ENCODE measurements around the gene GEN1. TPM values are rescaled to one million over a fixed set of nuclear protein-coding genes. Genes with fewer than 3 reads are reported as not detected.

The GEN1 gene
- total and polyA plus RNA-seq, 2 of the 13 experiments (the other 11 are each of a cell fraction or from before 2014, with no cell fraction given): 9.9 to 27.1 TPM

- TF ChIP-seq, protein P1, sequence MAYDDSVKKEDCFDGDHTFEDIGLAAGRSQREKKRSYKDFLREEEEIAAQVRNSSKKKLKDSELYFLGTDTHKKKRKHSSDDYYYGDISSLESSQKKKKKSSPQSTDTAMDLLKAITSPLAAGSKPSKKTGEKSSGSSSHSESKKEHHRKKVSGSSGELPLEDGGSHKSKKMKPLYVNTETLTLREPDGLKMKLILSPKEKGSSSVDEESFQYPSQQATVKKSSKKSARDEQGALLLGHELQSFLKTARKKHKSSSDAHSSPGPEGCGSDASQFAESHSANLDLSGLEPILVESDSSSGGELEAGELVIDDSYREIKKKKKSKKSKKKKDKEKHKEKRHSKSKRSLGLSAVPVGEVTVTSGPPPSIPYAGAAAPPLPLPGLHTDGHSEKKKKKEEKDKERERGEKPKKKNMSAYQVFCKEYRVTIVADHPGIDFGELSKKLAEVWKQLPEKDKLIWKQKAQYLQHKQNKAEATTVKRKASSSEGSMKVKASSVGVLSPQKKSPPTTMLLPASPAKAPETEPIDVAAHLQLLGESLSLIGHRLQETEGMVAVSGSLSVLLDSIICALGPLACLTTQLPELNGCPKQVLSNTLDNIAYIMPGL (CRISPR knock-in tag; IDR thresholded peaks at IDR 0.05; ENCODE audit: borderline replicate concordance in 1 of 2, low read depth in 1 of 2): peak; percentile 87 to 96
- peak; percentile 33; the same call in 1 of the 2 replicates for TF ChIP-seq MTA1 (CRISPR knock-in tag; IDR thresholded peaks at IDR 0.05; ENCODE audit: borderline replicate concordance)
- no peak for TF ChIP-seq ZBTB7B (CRISPR knock-in tag; IDR thresholded peaks at IDR 0.05)
- TF ChIP-seq ERF (CRISPR knock-in tag; IDR thresholded peaks at IDR 0.05): peak; percentile 51; the same call in 1 of the 2 replicates
- no peak for TF ChIP-seq HIC2 (CRISPR knock-in tag; IDR thresholded peaks at IDR 0.05; ENCODE audit: low read depth)
- TF ChIP-seq GABPB1 (CRISPR knock-in tag; IDR thresholded peaks at IDR 0.05): peak; percentile 63
- TF ChIP-seq ASH2L (IDR thresholded peaks at IDR 0.05; ENCODE audit: insufficient read length, low read depth, low read length): peak; percentile 75
- TF ChIP-seq ZNF180 (CRISPR knock-in tag; IDR thresholded peaks at IDR 0.05; ENCODE audit: borderline replicate concordance, low read depth): no peak
- TF ChIP-seq CTCF (CRISPR knock-in tag; IDR thresholded peaks at IDR 0.05): peak; percentile 97
- 0 out of 2 replicates have a peak, but pooled peaks have one; percentile 59 for TF ChIP-seq ZNF605 (CRISPR knock-in tag; IDR thresholded peaks at IDR 0.05)
- no peak for TF ChIP-seq NCOR1 (IDR thresholded peaks at IDR 0.05; ENCODE audit: borderline replicate concordance, low read length)
- TF ChIP-seq SOX6 (IDR thresholded peaks at IDR 0.05): no peak
- TF ChIP-seq SOX6 (CRISPR knock-in tag; IDR thresholded peaks at IDR 0.05): peak; percentile 67
- peak; percentile 74 for TF ChIP-seq HNRNPLL (IDR thresholded peaks at IDR 0.05; ENCODE audit: low read depth, low read length, poor library complexity, severe bottlenecking)
- TF ChIP-seq, protein P2, sequence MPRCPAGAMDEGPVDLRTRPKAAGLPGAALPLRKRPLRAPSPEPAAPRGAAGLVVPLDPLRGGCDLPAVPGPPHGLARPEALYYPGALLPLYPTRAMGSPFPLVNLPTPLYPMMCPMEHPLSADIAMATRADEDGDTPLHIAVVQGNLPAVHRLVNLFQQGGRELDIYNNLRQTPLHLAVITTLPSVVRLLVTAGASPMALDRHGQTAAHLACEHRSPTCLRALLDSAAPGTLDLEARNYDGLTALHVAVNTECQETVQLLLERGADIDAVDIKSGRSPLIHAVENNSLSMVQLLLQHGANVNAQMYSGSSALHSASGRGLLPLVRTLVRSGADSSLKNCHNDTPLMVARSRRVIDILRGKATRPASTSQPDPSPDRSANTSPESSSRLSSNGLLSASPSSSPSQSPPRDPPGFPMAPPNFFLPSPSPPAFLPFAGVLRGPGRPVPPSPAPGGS (CRISPR knock-in tag; IDR thresholded peaks at IDR 0.05): peak; percentile 59; the same call in 1 of the 2 replicates
- TF ChIP-seq POGZ (CRISPR knock-in tag; IDR thresholded peaks at IDR 0.05): 0 out of 2 replicates have a peak, but pooled peaks have one; percentile 39
- TF ChIP-seq ZSCAN31 (CRISPR knock-in tag; IDR thresholded peaks at IDR 0.05; ENCODE audit: low read depth): 0 out of 2 replicates have a peak, but pooled peaks have one; percentile 52
- no peak for TF ChIP-seq ZSCAN30 (CRISPR knock-in tag; IDR thresholded peaks at IDR 0.05)
- TF ChIP-seq ZNF772 (CRISPR knock-in tag; IDR thresholded peaks at IDR 0.05): peak; percentile 58
These were observed 76.4 kb downstream of the GEN1 start (continued) for GRCh38 chr2:17830053-17831034.

Data from HepG2 (cell line).